C4-2B (cell line): ENCODE measurements around the gene GALNT10.

Experiments used
- CTCF ChIP-seq: fragments of 450-650 bp; conservative IDR thresholded peaks from 2 replicates; pipeline ENCODE4 v1.5.1; 2017; ENCODE audit warnings: mild to moderate bottlenecking
- ZFX ChIP-seq: fragments of 450-650 bp; IDR thresholded peaks from 2 replicates; pipeline ENCODE4 v1.6.1; 2017

GRCh38 chr5:154329519-154330040 is 139.0 kb downstream of the GALNT10 start:
- no peak for TF ChIP-seq CTCF
- no peak for TF ChIP-seq ZFX
